Measurements from ENCODE around the gene TANGO2. TPM values are rescaled to one million over a fixed set of nuclear protein-coding genes. Genes with fewer than 3 reads are reported as not detected.

TANGO2 gene
- total RNA-seq, 2 experiments from 2014 or later: 16.5 to 21.5 TPM

DNA sequence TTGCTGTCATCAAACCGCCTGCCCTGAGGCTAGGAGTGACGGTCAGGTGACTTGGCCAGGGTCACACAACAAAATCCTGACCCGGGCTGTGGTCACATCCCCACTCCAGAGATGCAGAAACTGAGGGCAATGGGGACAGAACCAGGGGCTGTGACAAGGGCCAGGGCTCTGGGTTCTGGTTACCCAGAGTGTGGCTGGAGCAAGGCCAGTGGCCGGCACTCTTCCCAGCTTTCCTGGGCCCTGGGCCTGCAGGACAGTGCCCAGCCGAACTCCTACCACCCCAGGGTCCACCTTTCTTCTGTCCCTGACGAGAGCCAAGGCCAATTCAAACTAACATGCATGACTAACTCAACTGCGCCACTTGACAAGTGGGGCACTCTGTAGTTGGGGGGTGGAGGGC is 40.1 kb upstream of the TANGO2 start:
- no peak overlapping the region for H3K4me3 Mint-ChIP-seq
- no peaks in the 10 kb centered on the region for H3K4me1 Mint-ChIP-seq
- peaks cover 3% of the 10 kb centered on the region for H3K27me3 Mint-ChIP-seq
- H3K36me3 Mint-ChIP-seq: no peaks in the 10 kb centered on the region
- no peak for DNase-seq
- no peaks in the 10 kb centered on the region for H3K9me3 Mint-ChIP-seq
- H3K27ac Mint-ChIP-seq: no peak overlapping the region

- no peak overlapping the region for H3K4me3 Mint-ChIP-seq
- H3K9me3 Mint-ChIP-seq: no peaks in the 10 kb centered on the region
- no peaks in the 10 kb centered on the region for H3K4me1 Mint-ChIP-seq
- no peak overlapping the region for H3K27ac Mint-ChIP-seq
- DNase-seq: no peak
- H3K36me3 Mint-ChIP-seq: no peaks in the 10 kb centered on the region
- H3K27me3 Mint-ChIP-seq: peaks cover 3% of the 10 kb centered on the region
These were observed 39.5 kb upstream of the TANGO2 start for GRCh38 chr22:19981171-19981960.

- no peaks in the 10 kb centered on the region for H3K9me3 Mint-ChIP-seq
- H3K36me3 Mint-ChIP-seq: no peaks in the 10 kb centered on the region
- H3K27ac Mint-ChIP-seq: no peak overlapping the region
- DNase-seq: no peak
- H3K27me3 Mint-ChIP-seq: peaks cover 3% of the 10 kb centered on the region
- no peak overlapping the region for H3K4me3 Mint-ChIP-seq
- H3K4me1 Mint-ChIP-seq: no peaks in the 10 kb centered on the region
These were observed 38.7 kb upstream of the TANGO2 start for GRCh38 chr22:19981961-19982920.

DNA sequence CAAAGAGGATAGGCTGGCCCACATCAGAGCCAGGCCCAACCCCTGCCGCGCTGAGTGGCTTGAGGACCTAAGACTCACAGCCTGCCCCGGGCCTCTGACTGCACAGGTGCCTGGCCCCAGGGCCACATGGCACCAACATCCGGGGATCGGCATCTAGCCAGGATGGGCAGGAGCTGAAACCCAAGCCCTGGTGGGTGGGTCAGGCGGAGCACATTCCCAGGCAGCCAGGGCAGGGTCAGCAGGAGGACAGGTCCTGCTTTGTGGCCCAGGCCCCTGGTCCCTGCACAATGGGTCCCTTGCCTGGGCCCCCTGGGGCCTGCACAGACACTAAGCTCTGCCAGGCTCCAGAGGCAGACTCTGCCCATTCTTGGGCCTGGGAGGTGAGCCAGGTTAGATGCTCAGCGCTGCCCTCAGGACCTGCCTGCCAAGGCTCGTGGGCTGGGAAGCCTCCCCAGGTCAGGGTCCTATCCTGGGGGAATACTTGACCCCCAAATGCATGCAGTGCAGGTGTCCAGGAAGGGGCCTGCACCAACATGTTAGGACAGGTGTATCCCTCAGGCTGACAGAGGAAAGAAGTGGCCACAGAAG is 37.8 kb upstream of the TANGO2 start:
- H3K4me1 Mint-ChIP-seq: no peaks in the 10 kb centered on the region
- H3K36me3 Mint-ChIP-seq: no peaks in the 10 kb centered on the region
- no peak for DNase-seq
- H3K27ac Mint-ChIP-seq: no peak overlapping the region
- H3K4me3 Mint-ChIP-seq: no peak overlapping the region
- peaks cover 3% of the 10 kb centered on the region for H3K27me3 Mint-ChIP-seq
- H3K9me3 Mint-ChIP-seq: no peaks in the 10 kb centered on the region

GRCh38 chr22:19983741-19984140 is 37.2 kb upstream of the TANGO2 start:
- no peaks in the 10 kb centered on the region for H3K36me3 Mint-ChIP-seq
- no peak overlapping the region for H3K27ac Mint-ChIP-seq
- H3K27me3 Mint-ChIP-seq: peaks cover 3% of the 10 kb centered on the region
- H3K4me1 Mint-ChIP-seq: no peaks in the 10 kb centered on the region
- H3K4me3 Mint-ChIP-seq: no peak overlapping the region
- no peaks in the 10 kb centered on the region for H3K9me3 Mint-ChIP-seq
- no peak for DNase-seq

GRCh38 chr22:19984201-19984753 is 36.6 kb upstream of the TANGO2 start:
- Mint-ChIP-seq H3K27me3 (peaks cover 3% of the 10 kb centered on the region), H3K4me1 (no peaks in the 10 kb centered on the region), H3K9me3 (no peaks in the 10 kb centered on the region), H3K36me3 (no peaks in the 10 kb centered on the region), H3K4me3 (no peak overlapping the region), H3K27ac (no peak overlapping the region)
- DNase-seq: no peak

- H3K27me3 Mint-ChIP-seq: peaks cover 3% of the 10 kb centered on the region
- no peak overlapping the region for H3K27ac Mint-ChIP-seq
- H3K4me1 Mint-ChIP-seq: no peaks in the 10 kb centered on the region
- H3K36me3 Mint-ChIP-seq: no peaks in the 10 kb centered on the region
- no peaks in the 10 kb centered on the region for H3K9me3 Mint-ChIP-seq
- H3K4me3 Mint-ChIP-seq: no peak overlapping the region
- no peak for DNase-seq
These were observed 35.8 kb upstream of the TANGO2 start for GRCh38 chr22:19984851-19985811.

- Mint-ChIP-seq H3K27me3 (peaks cover 3% of the 10 kb centered on the region), H3K36me3 (no peaks in the 10 kb centered on the region), H3K4me3 (no peak overlapping the region), H3K27ac (no peak overlapping the region), H3K4me1 (no peaks in the 10 kb centered on the region), H3K9me3 (no peaks in the 10 kb centered on the region)
- no peak for DNase-seq
These were observed 34.9 kb upstream of the TANGO2 start for GRCh38 chr22:19986011-19986409.

- DNase-seq: peak; percentile 83
- Mint-ChIP-seq H3K9me3 (no peaks in the 10 kb centered on the region), H3K36me3 (no peaks in the 10 kb centered on the region), H3K4me1 (no peaks in the 10 kb centered on the region), H3K27me3 (peaks cover 3% of the 10 kb centered on the region), H3K4me3 (peak overlapping the region; percentile 29), H3K27ac (no peak overlapping the region)
These were observed 34.2 kb upstream of the TANGO2 start for GRCh38 chr22:19986410-19987341.

DNA sequence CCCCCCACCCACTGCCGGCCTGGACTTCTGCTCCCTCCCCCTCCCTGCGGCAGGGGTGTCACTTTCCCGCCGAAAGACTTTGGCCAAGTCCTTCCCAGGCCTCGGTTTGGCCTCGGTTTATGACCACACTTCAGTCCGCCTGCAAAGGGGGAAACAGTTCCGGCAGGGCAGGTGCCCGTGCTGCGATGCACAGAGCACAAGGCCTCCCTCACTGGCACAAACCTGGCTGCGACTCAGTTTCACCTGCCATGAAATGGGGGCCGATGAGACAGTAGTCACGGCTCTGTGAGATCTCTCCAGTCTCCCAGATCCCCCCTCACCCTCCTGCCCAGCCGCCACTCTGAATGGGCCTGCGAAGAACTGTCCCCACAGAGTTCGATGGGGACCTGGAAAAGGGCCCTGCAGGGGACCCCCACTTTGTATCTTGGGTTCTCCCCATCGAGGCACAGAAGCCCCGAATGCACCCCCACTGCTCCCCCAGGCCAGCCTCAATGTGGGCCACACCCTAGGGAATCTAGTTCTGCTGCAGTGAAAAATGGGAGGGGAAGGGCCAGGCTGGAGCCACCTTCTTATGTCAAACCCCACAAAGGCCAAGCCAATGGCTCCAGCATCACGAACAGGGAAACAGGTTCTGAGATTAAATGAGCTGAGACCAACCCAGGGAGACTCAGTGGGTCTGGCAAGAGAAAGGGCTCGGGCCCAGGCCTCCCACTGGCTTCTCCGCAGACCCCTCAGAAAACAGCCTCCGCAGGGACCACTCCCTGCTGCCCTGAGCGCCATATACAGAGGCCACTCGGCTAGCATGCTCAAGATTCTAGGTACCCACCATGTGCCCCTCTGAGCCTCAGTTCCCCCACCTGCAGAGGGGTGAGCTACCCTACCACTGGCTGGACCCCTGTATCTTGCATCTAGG is 33.3 kb upstream of the TANGO2 start:
- Mint-ChIP-seq H3K27ac (no peak overlapping the region), H3K4me1 (no peaks in the 10 kb centered on the region), H3K9me3 (no peaks in the 10 kb centered on the region), H3K27me3 (peaks cover 3% of the 10 kb centered on the region), H3K4me3 (no peak overlapping the region), H3K36me3 (no peaks in the 10 kb centered on the region)
- no peak for DNase-seq

GRCh38 chr22:19988331-19988808 is 32.5 kb upstream of the TANGO2 start:
- H3K36me3 Mint-ChIP-seq: no peaks in the 10 kb centered on the region
- no peak overlapping the region for H3K4me3 Mint-ChIP-seq
- H3K4me1 Mint-ChIP-seq: no peaks in the 10 kb centered on the region
- H3K27me3 Mint-ChIP-seq: peaks cover 3% of the 10 kb centered on the region
- H3K9me3 Mint-ChIP-seq: no peaks in the 10 kb centered on the region
- no peak overlapping the region for H3K27ac Mint-ChIP-seq
- no peak for DNase-seq

DNA sequence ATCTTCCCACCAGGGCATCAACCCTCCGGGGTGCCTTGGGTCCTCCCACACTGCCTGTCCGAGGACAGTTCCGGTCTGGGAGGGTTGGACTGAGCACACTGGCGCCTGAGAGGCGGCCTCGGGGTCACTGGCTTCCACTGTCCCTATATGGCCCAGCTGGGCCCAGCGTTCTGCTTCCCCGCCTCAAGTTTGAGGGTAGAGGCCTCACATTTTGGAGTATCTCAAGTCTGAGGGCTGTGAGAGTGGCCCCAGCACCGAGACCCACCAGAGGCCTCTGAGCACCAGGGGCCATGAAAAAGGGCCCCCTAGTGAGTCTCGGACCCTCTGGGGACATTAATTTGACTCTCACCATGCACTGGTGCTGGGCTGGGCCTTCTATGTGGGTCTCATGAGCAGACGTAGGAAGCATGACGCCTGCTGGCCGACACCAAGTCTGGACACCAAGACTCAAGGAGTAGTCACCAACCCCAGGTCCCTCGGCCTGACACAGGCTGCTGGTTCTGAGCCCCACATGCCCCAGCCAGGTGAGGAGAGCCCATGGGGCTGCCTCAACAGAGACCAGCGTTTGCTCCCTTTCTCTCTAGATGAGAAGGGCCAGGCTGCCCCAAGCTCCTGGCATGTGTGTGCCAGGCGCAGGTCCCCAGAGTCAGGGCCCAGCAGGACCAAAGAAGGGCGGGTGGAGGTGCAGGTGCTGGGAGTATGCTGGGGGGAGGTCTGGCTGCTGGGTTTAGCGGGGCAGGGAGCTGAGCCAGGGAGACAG is 31.8 kb upstream of the TANGO2 start:
- H3K36me3 Mint-ChIP-seq: no peaks in the 10 kb centered on the region

More for the DNA sequence above, 31.8 kb upstream of the TANGO2 start:
- Mint-ChIP-seq H3K9me3 (no peaks in the 10 kb centered on the region), H3K27ac (no peak overlapping the region), H3K4me3 (no peak overlapping the region), H3K27me3 (peaks cover 3% of the 10 kb centered on the region), H3K4me1 (no peaks in the 10 kb centered on the region)
- DNase-seq: no peak
